Naive thymus-derived CD8-positive, alpha-beta T cell (primary cell): ENCODE measurements around the gene ENO1. TPM values are rescaled to one million over a fixed set of nuclear protein-coding genes. Genes with fewer than 3 reads are reported as not detected.

Experiments used
- ATAC-seq, 2 donors: fragments of 150-1000 bp; cut with Tn5 transposase in 1 of 2; sonication (Bioruptor Pico), chemical (Tn5 transposase) in 1 of 2; 1 replicate in 1 of 2; 2 replicates in 1 of 2; pipeline ENCODE4 v1.10.0; 2021; ENCODE audit warnings: mild to moderate bottlenecking in 2 of 2, moderate library complexity in 2 of 2
- POLR2A ChIA-PET: fragments of 350-600 bp; sonication (Branson Sonifier 250); formaldehyde crosslinking; loops from one replicate; lab custom pipeline; 2021; ENCODE audit warnings: antibody characterized with exemption; lab: Charles Lee
- DNase-seq, 10 donors: peaks; one replicate each; pipeline versions ENCODE4 v3.0.0 to v3.0.0-alpha.2; 2020 to 2022
- H3K27ac Mint-ChIP-seq, 10 donors: one replicate each; pipeline ENCODE4 v1.8.0; 2020 to 2022; ENCODE audit warnings: mild to moderate bottlenecking in 10 of 10, mixed read lengths in 10 of 10, moderate library complexity in 4 of 10, inconsistent platforms in 1 of 10
- H3K27me3 Mint-ChIP-seq, 5 donors: one replicate each; pipeline ENCODE4 v1.8.0; 2021 to 2022; ENCODE audit warnings: mixed read lengths in 5 of 5
- H3K36me3 Mint-ChIP-seq, 3 donors: one replicate each; pipeline ENCODE4 v1.8.0; 2020 to 2022; ENCODE audit warnings: mixed read lengths in 3 of 3, mild to moderate bottlenecking in 2 of 3, inconsistent platforms in 1 of 3
- H3K4me1 Mint-ChIP-seq, 4 donors: one replicate each; pipeline ENCODE4 v1.8.0; 2021 to 2022; ENCODE audit warnings: mixed read lengths in 4 of 4
- H3K4me3 Mint-ChIP-seq, 10 donors: one replicate each; pipeline ENCODE4 v1.8.0; 2020 to 2022; ENCODE audit warnings: mild to moderate bottlenecking in 10 of 10, mixed read lengths in 10 of 10, moderate library complexity in 6 of 10, inconsistent platforms in 1 of 10
- H3K9me3 Mint-ChIP-seq, 9 donors: one replicate each; pipeline ENCODE4 v1.8.0; 2020 to 2022; ENCODE audit warnings: mixed read lengths in 9 of 9, mild to moderate bottlenecking in 3 of 9, inconsistent platforms in 1 of 9, moderate library complexity in 1 of 9
- polyA plus RNA-seq, 3 donors: library from polyadenylated mRNA; unstranded; fragments of 300-500 nt; fragmentation: Illumina TruSeq; gene quantifications; one replicate each; pipeline ENCODE4 v1.2.3, GENCODE V29; 2021
- total RNA-seq, 8 experiments: library from RNA in 2 of 8; stranded (reverse) in 2 of 8; gene quantifications; one replicate each; pipeline ENCODE4 v1.2.3 and lab custom pipeline; 2021 to 2026

Gene ENO1
- total and polyA plus RNA-seq, 5 experiments from 2014 or later, result 225 to 1,190 (median 873) TPM

DNA sequence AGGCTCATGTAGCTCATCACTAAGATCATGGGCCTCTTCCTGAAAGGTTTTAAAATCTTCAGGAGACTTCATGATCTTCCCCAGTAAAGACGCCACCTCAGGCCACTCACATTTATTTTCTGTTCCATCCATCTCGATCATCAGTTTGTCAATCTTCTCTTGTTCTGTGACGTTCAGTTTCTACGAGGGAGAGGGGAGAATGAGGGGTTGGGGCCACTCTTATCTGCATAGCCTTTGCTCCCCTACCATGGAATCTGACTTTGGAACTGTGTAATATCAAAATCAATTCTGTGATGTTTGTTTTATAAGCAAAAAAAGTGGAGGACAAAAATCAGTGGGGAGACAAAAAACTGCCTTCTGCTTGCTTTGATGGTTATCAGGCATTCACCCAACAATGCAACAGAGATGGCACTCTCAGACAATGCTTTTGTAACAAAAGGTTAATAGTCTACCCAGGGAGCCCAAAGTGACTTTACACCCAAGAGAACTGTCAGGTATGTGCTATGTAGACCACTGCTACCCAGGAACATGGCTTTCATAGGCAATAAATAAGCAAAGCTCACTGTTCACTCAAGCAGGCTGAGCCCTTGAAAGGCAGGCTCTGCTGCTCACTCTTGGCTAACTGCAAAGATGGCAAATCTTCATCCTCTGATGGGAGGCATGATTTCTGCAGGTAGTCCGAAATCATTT, 10.5 kb downstream of the ENO1 start:
- ATAC-seq, result no peak
- DNase-seq, result no peak
- POLR2A ChIA-PET, result interaction anchor here (1.1 to 2.1 kb wide), 2 partner anchors 11 to 137 kb away, joined by 3 to 5 read pairs; no protein-coding TSS in a partner anchor
- Mint-ChIP-seq H3K4me3 (no peak overlapping the region), H3K27me3 (no peaks in the 10 kb centered on the region), H3K36me3 (peaks cover 4 to 93% (median 15%) of the 10 kb centered on the region in 3 donors), H3K9me3 (no peaks in the 10 kb centered on the region), H3K4me1 (peaks cover 11 to 38% (median 37%) of the 10 kb centered on the region in 4 donors), H3K27ac (peak overlapping the region in 7 of 10 donors; percentile 2 to 76 (median 61))

DNA sequence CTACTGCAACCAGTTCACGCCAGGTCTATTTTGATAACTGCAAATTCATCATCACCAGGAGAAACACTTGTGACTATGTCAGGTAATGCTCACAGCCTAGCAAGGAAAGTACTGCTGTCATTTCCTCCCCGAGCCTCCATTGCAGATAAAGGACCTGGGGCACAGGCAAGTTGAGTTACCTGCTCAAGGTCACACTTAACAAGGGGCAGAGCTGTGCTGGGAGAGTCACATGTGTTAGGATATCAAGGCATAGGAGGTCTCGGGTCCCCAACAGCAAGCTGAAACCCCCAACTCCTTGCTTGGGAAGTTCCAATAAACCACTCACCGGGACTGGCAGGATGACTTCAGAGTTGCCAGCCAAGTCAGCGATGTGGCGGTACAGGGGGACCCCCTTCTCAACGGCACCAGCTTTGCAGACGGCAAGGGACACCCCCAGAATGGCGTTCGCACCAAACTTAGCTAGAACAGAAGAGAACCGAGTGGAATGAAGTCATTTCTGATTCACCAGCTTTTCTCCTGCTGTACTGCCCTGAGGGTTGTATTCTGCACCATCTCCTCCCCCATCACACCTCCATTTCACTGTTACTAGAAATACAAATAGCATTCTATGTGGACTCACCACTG, 11.6 kb downstream of the ENO1 start:
- Mint-ChIP-seq H3K27me3 (no peaks in the 10 kb centered on the region), H3K9me3 (no peaks in the 10 kb centered on the region), H3K4me3 (no peak overlapping the region), H3K27ac (peak overlapping the region in 4 of 10 donors; percentile 52 to 78 (median 56)), H3K36me3 (peaks cover 4 to 93% (median 15%) of the 10 kb centered on the region in 3 donors), H3K4me1 (peaks cover 9 to 31% (median 28%) of the 10 kb centered on the region in 4 donors)
- POLR2A ChIA-PET, result interaction anchor here (0.9 to 2.1 kb wide), 3 partner anchors 10 to 138 kb away, joined by 3 to 5 read pairs (median 4); no protein-coding TSS in a partner anchor
- no peak for DNase-seq
- ATAC-seq, result no peak

DNA sequence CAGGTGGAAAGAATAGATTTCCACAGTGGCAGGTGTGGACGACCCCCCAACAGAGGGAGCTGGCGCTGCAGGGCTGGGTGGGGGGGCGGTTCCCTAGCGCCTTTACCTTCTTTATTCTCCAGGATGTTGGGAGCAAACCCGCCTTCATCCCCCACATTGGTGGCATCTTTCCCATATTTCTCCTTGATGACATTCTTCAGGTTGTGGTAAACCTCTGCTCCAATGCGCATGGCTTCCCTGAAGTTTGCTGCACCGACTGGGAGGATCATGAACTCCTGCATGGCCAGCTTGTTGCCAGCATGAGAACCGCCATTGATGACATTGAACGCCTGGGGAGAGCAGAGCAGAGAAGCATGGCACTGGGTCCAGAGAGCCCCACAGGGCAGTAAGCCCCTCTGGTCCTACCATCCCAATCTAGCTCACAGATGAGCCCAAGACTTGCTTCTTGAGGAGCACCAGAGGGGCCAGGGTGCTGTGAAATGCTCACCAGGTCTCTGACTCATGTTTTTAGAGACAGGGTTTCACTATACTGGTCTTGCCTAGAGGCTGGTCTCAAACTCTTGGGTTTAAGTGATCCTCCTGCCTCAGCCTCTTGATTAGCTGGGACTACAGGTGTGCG, 12.2 kb downstream of the ENO1 start:
- POLR2A ChIA-PET, result interaction anchor here (0.6 to 2.1 kb wide), 4 partner anchors 12 to 150 kb away, joined by 3 to 5 read pairs (median 4); partner anchors contain the start of gene ENO1
- DNase-seq (no peak), ATAC-seq (no peak)
- Mint-ChIP-seq H3K9me3 (no peaks in the 10 kb centered on the region), H3K27ac (peak overlapping the region in 4 of 10 donors; percentile 52 to 78 (median 56)), H3K4me3 (no peak overlapping the region), H3K4me1 (peaks cover 9 to 28% (median 23%) of the 10 kb centered on the region in 4 donors), H3K27me3 (no peaks in the 10 kb centered on the region), H3K36me3 (peaks cover 4 to 93% (median 15%) of the 10 kb centered on the region in 3 donors)

DNA sequence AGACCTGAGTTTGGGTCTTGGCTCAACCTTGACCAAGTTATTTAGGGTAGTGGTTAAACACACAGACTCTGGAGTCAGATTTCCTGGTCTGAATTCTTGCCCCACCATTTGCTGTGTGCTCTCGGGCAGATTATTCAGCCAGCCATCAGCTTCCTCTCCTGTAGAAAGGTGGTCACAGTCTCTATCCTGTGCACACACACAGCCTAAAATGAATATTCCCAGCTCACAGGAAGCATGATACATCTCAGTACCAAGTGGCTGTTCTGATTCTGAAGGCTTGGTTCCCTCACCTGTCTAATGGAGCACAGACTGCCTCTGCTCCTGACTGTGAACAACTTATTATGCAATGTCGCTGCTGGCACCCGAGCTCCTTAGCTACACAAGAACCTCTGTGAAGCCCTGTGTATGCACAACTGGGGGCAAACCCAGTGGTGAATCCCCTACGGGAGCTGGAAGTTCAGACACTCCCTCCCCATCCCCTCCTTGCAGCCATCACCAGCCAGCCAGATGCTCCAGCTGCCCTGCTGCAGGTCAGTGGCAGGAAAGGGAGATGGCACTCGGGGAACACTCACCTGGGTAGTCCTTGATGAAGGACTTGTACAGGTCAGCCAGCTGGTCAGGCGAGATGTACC, 13.7 kb downstream of the ENO1 start:
- Mint-ChIP-seq H3K27ac (peak overlapping the region in 2 of 10 donors; percentile 22 to 65), H3K4me3 (no peak overlapping the region), H3K4me1 (peaks cover 4 to 20% (median 13%) of the 10 kb centered on the region in 4 donors), H3K27me3 (no peaks in the 10 kb centered on the region), H3K9me3 (no peaks in the 10 kb centered on the region), H3K36me3 (peaks cover 10 to 91% (median 10%) of the 10 kb centered on the region in 3 donors)
- ATAC-seq, result no peak
- POLR2A ChIA-PET, result interaction anchor here (1.1 to 1.3 kb wide), 3 partner anchors 12 to 14 kb away, joined by 3 to 4 read pairs (median 3); partner anchors contain the start of gene ENO1
- DNase-seq, result no peak

DNA sequence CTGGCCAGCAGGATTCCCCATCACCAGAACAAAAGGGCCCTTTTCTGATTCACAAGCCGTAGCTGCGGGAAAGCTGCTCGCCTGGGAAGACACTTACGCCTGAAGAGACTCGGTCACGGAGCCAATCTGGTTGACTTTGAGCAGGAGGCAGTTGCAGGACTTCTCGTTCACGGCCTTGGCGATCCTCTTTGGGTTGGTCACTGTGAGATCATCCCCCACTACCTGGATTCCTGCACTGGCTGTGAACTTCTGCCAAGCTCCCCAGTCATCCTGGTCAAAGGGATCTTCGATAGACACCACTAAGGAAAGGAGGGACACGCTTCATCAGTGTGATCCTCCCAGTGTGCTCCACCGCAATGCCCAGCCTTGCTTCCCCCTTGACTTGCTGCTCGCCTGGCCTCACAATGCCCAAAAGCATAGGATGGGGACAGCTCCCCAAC, 14.7 kb downstream of the ENO1 start:
- DNase-seq (no peak), ATAC-seq (no peak)
- Mint-ChIP-seq H3K9me3 (no peaks in the 10 kb centered on the region), H3K27me3 (no peaks in the 10 kb centered on the region), H3K4me3 (no peak overlapping the region), H3K36me3 (peaks cover 6 to 90% (median 11%) of the 10 kb centered on the region in 3 donors), H3K27ac (peak overlapping the region in 3 of 10 donors; percentile 19 to 25 (median 24)), H3K4me1 (peaks cover 4 to 15% (median 14%) of the 10 kb centered on the region in 4 donors)
- POLR2A ChIA-PET, result interaction anchor here (0.5 to 2.4 kb wide), 4 partner anchors 15 to 141 kb away, joined by 3 to 10 read pairs (median 4); partner anchors contain the start of gene ENO1

DNA sequence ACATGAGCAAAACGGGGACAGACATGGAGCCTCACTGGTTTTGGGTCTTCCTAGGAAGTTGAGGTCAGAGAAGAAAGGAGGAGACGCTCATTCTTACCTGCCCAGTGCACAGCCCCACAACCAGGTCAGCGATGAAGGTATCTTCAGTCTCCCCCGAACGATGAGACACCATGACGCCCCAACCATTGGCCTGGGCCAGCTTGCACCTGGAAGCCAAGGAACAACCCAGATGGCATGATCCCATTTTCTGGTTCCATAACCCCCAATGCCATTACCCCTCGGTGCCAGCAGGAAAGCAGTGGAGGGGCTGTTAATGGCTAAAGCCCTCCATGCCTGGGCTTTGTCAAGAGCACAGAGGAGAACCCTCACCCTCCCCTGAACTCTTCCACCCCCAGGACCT, 15.3 kb downstream of the ENO1 start:
- peaks cover 6 to 95% (median 11%) of the 10 kb centered on the region in 3 donors for H3K36me3 Mint-ChIP-seq
- ATAC-seq, result no peak
- H3K27me3 Mint-ChIP-seq, result no peaks in the 10 kb centered on the region
- peak overlapping the region in 7 of 10 donors; percentile 3 to 80 (median 63) for H3K27ac Mint-ChIP-seq
- H3K4me3 Mint-ChIP-seq, result no peak overlapping the region
- H3K9me3 Mint-ChIP-seq, result no peaks in the 10 kb centered on the region
- POLR2A ChIA-PET, result interaction anchor here (0.6 to 2.4 kb wide), 5 partner anchors 15 to 141 kb away, joined by 3 to 10 read pairs (median 5); partner anchors contain the start of gene ENO1
- peaks cover 6 to 20% (median 16%) of the 10 kb centered on the region in 4 donors for H3K4me1 Mint-ChIP-seq
- no peak for DNase-seq

DNA sequence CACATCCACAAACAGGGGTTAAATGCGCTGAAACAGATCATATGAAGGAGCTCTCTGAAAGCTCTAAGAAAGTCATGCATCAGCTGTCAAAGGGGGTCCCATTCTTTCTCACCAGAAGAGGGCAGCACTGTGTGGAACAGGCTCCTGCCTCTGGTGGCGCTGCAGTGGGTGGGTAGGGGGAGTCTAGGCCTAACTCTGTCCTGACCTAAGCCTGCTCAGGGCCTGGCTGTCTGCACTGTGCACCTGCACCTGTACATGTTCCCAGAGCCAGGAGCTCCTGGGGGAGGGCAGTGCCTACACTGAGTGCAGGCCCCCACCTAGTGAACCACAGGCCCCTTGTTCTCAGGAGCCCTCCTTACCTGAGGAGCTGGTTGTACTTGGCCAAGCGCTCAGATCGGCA, 16.0 kb downstream of the ENO1 start:
- Mint-ChIP-seq H3K27me3 (no peaks in the 10 kb centered on the region), H3K36me3 (peaks cover 6 to 94% (median 8%) of the 10 kb centered on the region in 3 donors), H3K27ac (peak overlapping the region in 7 of 10 donors; percentile 3 to 80 (median 77)), H3K4me3 (no peak overlapping the region), H3K4me1 (peaks cover 6 to 19% (median 16%) of the 10 kb centered on the region in 4 donors), H3K9me3 (no peaks in the 10 kb centered on the region)
- ATAC-seq (peak; percentile 68 to 70), DNase-seq (peak; percentile 26 to 73 (median 46))
- POLR2A ChIA-PET, result interaction anchor here (0.6 to 2.4 kb wide), 7 partner anchors 16 to 142 kb away, joined by 3 to 10 read pairs (median 4); partner anchors contain the start of gene ENO1

DNA sequence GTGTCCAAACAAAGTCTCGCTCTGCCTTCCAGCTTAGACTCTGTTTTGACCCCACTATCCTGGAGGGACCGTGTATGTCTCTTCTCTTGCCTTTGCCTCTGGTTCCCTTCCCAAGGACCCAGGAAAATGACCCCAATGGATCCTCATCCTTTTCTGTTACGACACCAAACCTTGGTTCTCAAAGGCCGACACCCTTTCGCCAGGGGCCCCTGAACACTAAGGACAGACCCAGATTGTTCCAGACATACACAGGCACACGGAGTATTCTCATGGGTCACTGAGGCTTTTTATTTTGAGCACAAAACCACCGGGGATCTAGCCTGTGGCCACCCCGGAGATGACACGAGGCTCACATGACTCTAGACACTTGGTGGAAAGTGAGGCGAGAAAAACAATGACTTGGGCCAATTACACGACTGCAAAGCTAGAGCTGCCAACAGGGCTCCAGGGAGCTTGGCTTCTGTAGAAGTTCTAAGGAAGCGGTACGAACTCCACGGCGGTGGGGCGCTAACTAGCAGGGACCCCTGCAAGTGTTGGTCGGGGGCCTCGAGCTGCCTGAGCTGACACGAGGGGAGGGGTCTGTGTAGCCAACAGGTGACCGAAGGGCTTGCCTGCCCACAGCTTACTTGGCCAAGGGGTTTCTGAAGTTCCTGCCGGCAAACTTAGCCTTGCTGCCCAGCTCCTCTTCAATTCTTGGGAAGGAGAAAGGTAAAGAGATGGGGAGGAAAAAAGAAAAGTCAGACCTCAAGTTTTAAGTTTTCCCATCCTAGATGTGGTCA, 17.6 kb downstream of the ENO1 start:
- ATAC-seq (no peak), DNase-seq (no peak)
- H3K4me1 Mint-ChIP-seq, result peaks cover 6 to 17% (median 15%) of the 10 kb centered on the region in 4 donors
- H3K27ac Mint-ChIP-seq, result peak overlapping the region in 5 of 10 donors; percentile 19 to 68 (median 54)
- H3K4me3 Mint-ChIP-seq, result no peak overlapping the region
- no peaks in the 10 kb centered on the region for H3K27me3 Mint-ChIP-seq
- POLR2A ChIA-PET, result interaction anchor here (2.4 to 2.8 kb wide), 2 partner anchors 17 to 144 kb away, joined by 18 read pairs; partner anchors contain the start of gene ENO1
- peaks cover 6 to 92% (median 7%) of the 10 kb centered on the region in 3 donors for H3K36me3 Mint-ChIP-seq
- no peaks in the 10 kb centered on the region for H3K9me3 Mint-ChIP-seq

DNA sequence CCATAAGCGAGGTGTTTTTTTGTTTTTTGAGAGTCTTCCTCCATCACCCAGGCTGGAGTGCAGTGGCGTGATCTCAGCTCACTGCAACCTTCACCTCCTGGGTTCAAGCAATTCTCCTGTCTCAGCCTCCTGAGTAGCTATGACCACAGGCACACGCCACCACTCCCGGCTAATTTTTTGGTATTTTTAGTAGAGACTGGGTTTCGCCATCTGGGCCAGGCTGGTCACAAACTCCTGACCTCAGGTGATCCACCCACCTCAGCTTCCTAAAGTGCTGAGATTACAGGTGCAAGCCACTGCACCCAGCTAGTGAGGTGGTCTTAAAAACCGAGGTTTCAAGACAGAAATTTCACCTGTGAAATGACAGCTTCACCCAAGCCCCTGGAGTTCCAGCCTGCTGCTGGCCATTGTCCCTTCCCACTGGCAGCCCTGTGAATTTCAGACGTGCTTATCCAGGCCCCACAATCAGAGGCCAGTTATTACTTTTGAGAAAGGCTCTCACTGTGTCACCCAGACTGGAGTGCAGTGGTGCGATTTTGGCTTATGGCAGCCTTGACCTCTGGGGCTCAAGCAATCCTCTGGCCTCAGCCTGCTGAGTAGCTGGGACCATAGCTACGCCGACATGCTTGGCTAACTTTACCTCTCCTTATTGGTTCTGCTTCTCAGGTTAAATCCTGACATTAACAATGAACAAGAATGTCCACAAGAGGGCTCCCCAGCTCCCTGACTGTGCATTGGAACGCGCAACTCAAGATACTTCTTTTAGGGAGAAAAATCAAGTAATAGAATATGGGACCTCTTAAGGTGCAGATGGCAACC, 19.4 kb downstream of the ENO1 start:
- peak; percentile 20 to 74 (median 52) for DNase-seq
- Mint-ChIP-seq H3K4me1 (peaks cover 6 to 17% (median 15%) of the 10 kb centered on the region in 4 donors), H3K27me3 (no peaks in the 10 kb centered on the region), H3K27ac (peak overlapping the region; percentile 21 to 90 (median 80)), H3K4me3 (peak overlapping the region in 1 of 10 donors; percentile 11), H3K36me3 (peaks cover 4 to 77% (median 6%) of the 10 kb centered on the region in 3 donors), H3K9me3 (no peaks in the 10 kb centered on the region)
- ATAC-seq, result peak; percentile 85
- POLR2A ChIA-PET, result interaction anchor here (0.7 to 2.8 kb wide), 5 partner anchors 19 to 145 kb away, joined by 3 to 18 read pairs (median 4); partner anchors contain the start of gene ENO1

DNA sequence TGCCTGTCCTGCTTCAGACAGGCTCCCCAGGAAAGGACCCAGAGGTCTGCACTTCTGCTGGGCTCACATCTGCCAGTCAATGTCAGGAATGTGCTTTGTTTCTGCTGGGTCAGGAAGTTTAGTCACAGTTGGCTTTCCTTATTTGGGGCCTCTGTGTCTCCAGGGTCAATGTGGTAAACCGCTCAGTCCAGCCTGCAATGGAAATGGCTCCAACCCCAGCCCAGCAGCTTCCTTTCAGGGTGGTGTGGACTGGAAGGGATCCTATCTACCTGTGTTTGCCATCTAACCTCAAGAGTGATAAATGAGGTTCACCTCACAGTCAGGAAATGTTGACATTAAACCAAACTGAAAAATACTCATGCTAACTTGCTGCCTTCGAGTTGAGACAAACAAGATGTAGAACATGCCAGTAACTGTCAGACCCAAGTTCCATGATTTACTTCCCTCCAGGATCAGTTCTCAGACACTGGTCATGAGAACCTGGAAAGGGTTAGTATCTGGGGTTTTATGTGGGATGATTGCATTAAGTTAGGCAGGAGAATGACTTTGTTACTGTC, 20.3 kb downstream of the ENO1 start:
- Mint-ChIP-seq H3K36me3 (peaks cover 4 to 68% (median 6%) of the 10 kb centered on the region in 3 donors), H3K27me3 (no peaks in the 10 kb centered on the region), H3K4me3 (peak overlapping the region in 1 of 10 donors; percentile 7), H3K27ac (peak overlapping the region in 9 of 10 donors; percentile 24 to 82 (median 67)), H3K4me1 (peaks cover 6 to 17% (median 13%) of the 10 kb centered on the region in 4 donors), H3K9me3 (no peaks in the 10 kb centered on the region)
- POLR2A ChIA-PET, result interaction anchor here (1.5 to 2.8 kb wide), 3 partner anchors 23 to 146 kb away, joined by 3 to 18 read pairs (median 4); no protein-coding TSS in a partner anchor
- ATAC-seq (no peak), DNase-seq (no peak)
